Chondrocyte (in vitro differentiated cells): ENCODE results near the gene RNF115. TPM values are rescaled to one million over a fixed set of nuclear protein-coding genes. Genes with fewer than 3 reads are reported as not detected.

ENCODE experiments used
- DNase-seq: peaks from one replicate; pipeline ENCODE4 v3.0.0; 2021; ENCODE audit warnings: mixed read lengths, low spot score
- H3K27ac Mint-ChIP-seq: one replicate; pipeline ENCODE4 v1.8.0; 2021; ENCODE audit warnings: mild to moderate bottlenecking, moderate library complexity, mixed read lengths; ENCODE audit not compliant: unreplicated experiment
- H3K27me3 Mint-ChIP-seq: 2 replicates; pipeline ENCODE4 v1.8.0; 2021; ENCODE audit warnings: low read depth, mixed read lengths
- H3K36me3 Mint-ChIP-seq: 2 replicates; pipeline ENCODE4 v1.8.0; 2021; ENCODE audit warnings: low read depth, mixed read lengths
- H3K4me1 Mint-ChIP-seq: 2 replicates; pipeline ENCODE4 v1.8.0; 2021; ENCODE audit warnings: low read depth, mild to moderate bottlenecking, mixed read lengths
- H3K4me3 Mint-ChIP-seq: one replicate; pipeline ENCODE4 v1.8.0; 2021; ENCODE audit warnings: mild to moderate bottlenecking, moderate library complexity, mixed read lengths; ENCODE audit not compliant: unreplicated experiment
- H3K9me3 Mint-ChIP-seq: 2 replicates; pipeline ENCODE4 v1.8.0; 2021; ENCODE audit warnings: low read depth, mixed read lengths
- long read RNA-seq: library from polyadenylated mRNA; stranded (forward); transcript quantifications from one replicate; pipeline ENCODE4 v2.0.0, GENCODE V29; 2021
- total RNA-seq: library from RNA; stranded (reverse); gene quantifications from 3 replicates; pipeline ENCODE4 v1.2.1, GENCODE V29; 2021
- TF ChIP-seq, protein P1 (sequence below): fragments of 200-600 bp; sonication (generic); IDR thresholded peaks from 2 replicates; pipeline ENCODE4 v1.5.0; 2021; ENCODE audit warnings: antibody characterized with exemption, mild to moderate bottlenecking, moderate library complexity

RNF115 gene
- 12.7 to 16.4 TPM (median 13.0 TPM) in 3 replicates for total RNA-seq
- long read RNA-seq, full-length matches to known transcripts, result 10 of 29 reads
- long read RNA-seq, partial matches to known transcripts, result 1 of 29 reads
- long read RNA-seq, other reads (novel, unspliced or antisense), result 18 of 29 reads

- Mint-ChIP-seq H3K27ac (peak within 1 kb of the TSS; percentile 98), H3K9me3 (no peaks in the 10 kb centered on the region), H3K36me3 (peaks cover 20% of the 10 kb centered on the region), H3K4me3 (peak within 1 kb of the TSS; percentile 98), H3K27me3 (no peaks in the 10 kb centered on the region), H3K4me1 (peaks cover 27% of the 10 kb centered on the region)
- TF ChIP-seq, protein P1, sequence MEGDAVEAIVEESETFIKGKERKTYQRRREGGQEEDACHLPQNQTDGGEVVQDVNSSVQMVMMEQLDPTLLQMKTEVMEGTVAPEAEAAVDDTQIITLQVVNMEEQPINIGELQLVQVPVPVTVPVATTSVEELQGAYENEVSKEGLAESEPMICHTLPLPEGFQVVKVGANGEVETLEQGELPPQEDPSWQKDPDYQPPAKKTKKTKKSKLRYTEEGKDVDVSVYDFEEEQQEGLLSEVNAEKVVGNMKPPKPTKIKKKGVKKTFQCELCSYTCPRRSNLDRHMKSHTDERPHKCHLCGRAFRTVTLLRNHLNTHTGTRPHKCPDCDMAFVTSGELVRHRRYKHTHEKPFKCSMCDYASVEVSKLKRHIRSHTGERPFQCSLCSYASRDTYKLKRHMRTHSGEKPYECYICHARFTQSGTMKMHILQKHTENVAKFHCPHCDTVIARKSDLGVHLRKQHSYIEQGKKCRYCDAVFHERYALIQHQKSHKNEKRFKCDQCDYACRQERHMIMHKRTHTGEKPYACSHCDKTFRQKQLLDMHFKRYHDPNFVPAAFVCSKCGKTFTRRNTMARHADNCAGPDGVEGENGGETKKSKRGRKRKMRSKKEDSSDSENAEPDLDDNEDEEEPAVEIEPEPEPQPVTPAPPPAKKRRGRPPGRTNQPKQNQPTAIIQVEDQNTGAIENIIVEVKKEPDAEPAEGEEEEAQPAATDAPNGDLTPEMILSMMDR, result peak; percentile 8
- DNase-seq, result peak; percentile 96
These were observed at the start of gene RNF115, which contains the start of gene POLR3C for GRCh38 chr1:145823565-145824498. RNF115 (minus strand) TSS chr1:145824095; CDS start chr1:145823873, 222 bp downstream. POLR3C (plus strand) TSS chr1:145824200; CDS start chr1:145825777, 1,577 bp downstream.

- H3K36me3 Mint-ChIP-seq, result no peaks in the 10 kb centered on the region
- TF ChIP-seq, protein P1, result no peak
- peak overlapping the region; percentile 41 for H3K27ac Mint-ChIP-seq
These were observed 48.4 kb upstream of the RNF115 start for GRCh38 chr1:145871994-145872924.

DNA sequence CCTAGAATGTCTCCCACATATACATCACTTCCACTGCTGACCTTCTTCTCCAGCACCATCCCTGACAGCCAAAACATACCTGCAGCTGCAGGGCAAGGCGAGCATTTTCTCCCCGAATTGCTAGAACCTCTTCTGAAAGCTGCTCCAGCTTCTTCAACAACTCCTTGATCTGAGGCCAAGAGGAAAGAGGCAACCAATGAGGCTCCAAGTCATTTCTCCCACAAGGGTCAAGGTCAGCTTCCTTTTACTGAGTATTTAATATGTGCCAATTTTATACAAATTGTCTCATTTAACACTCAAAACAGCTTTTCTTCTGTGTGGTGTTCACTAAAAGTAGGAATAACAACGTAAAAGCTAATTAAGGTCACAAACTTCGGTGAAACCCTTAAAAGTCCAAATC lies 44.3 kb upstream of the RNF115 start:
- peaks cover 1% of the 10 kb centered on the region for H3K36me3 Mint-ChIP-seq
- H3K4me1 Mint-ChIP-seq, result peaks cover 7% of the 10 kb centered on the region
- H3K27ac Mint-ChIP-seq, result no peak overlapping the region

More at GRCh38 chr1:145871994-145872924, 48.4 kb upstream of the RNF115 start:
- H3K27me3 Mint-ChIP-seq, result peaks cover 7% of the 10 kb centered on the region
- DNase-seq, result no peak
- peak overlapping the region; percentile 51 for H3K4me3 Mint-ChIP-seq
- no peaks in the 10 kb centered on the region for H3K9me3 Mint-ChIP-seq
- peaks cover 7% of the 10 kb centered on the region for H3K4me1 Mint-ChIP-seq

GRCh38 chr1:145863282-145864018 lies 39.6 kb upstream of the RNF115 start:
- Mint-ChIP-seq H3K27ac (no peak overlapping the region), H3K4me1 (peaks cover 6% of the 10 kb centered on the region), H3K36me3 (peaks cover 1% of the 10 kb centered on the region), H3K9me3 (no peaks in the 10 kb centered on the region), H3K4me3 (no peak overlapping the region), H3K27me3 (peaks cover 11% of the 10 kb centered on the region)
- TF ChIP-seq, protein P1, result no peak
- no peak for DNase-seq

More for the DNA sequence above, 44.3 kb upstream of the RNF115 start:
- Mint-ChIP-seq H3K27me3 (peaks cover 14% of the 10 kb centered on the region), H3K9me3 (no peaks in the 10 kb centered on the region), H3K4me3 (no peak overlapping the region)
- TF ChIP-seq, protein P1, result no peak
- DNase-seq, result no peak
